Ascending aorta (tissue), 2 donors: ENCODE results near the gene ATOH7. TPM values are rescaled to one million over a fixed set of nuclear protein-coding genes. Genes with fewer than 3 reads are reported as not detected.

Experiments used
- DNase-seq, 2 donors: peaks; one replicate each; pipeline ENCODE4 v3.0.0-alpha.2; 2019; ENCODE audit warnings: low spot score in 2 of 2
- H3K27ac ChIP-seq, 2 donors: fragments of 200-600 bp; sonication (generic); one replicate each; pipeline ENCODE4 v1.5.1; 2016 to 2017; ENCODE audit warnings: mild to moderate bottlenecking in 1 of 2
- H3K27me3 ChIP-seq: fragments of 200-600 bp; sonication (generic); one replicate; pipeline ENCODE4 v1.5.1; 2017
- H3K36me3 ChIP-seq, 2 donors: fragments of 200-600 bp; sonication (generic); one replicate each; pipeline ENCODE4 v1.5.1; 2016
- H3K4me1 ChIP-seq, 2 donors: fragments of 200-600 bp; sonication (generic); one replicate each; pipeline ENCODE4 v1.5.1; 2016 to 2017; ENCODE audit warnings: mild to moderate bottlenecking in 1 of 2
- H3K4me3 ChIP-seq, 2 donors: fragments of 200-600 bp; sonication (generic); one replicate each; pipeline ENCODE4 v1.5.1; 2016 to 2017; ENCODE audit warnings: mild to moderate bottlenecking in 1 of 2
- H3K9me3 ChIP-seq, 2 donors: fragments of 200-600 bp; sonication (generic); one replicate each; pipeline ENCODE4 v1.5.1; 2016
- intact Hi-C: fragments of 100-400 bp; cut with DNase I; formaldehyde crosslinking; loops from one replicate; pipeline ENCODE4 v1.15.1; 2023
- total RNA-seq: library from RNA; depleted of rRNA; stranded (reverse); fragments of >200 nt; gene quantifications from one replicate; pipeline ENCODE4 v1.1.0, GENCODE V29; 2016
- TF ChIP-seq, protein P1 (sequence below), 3 experiments: fragments of 200-600 bp in 2 of 3; fragments of 450-650 bp in 1 of 3; sonication (generic) in 2 of 3; IDR thresholded peaks; one replicate each; pipeline ENCODE4 v1.5.1; 2016 to 2019; ENCODE audit warnings: antibody characterized with exemption in 3 of 3, mild to moderate bottlenecking in 1 of 3, moderate library complexity in 1 of 3

The ATOH7 gene
- total RNA-seq, 1 donor from 2014 or later, result not detected

DNA sequence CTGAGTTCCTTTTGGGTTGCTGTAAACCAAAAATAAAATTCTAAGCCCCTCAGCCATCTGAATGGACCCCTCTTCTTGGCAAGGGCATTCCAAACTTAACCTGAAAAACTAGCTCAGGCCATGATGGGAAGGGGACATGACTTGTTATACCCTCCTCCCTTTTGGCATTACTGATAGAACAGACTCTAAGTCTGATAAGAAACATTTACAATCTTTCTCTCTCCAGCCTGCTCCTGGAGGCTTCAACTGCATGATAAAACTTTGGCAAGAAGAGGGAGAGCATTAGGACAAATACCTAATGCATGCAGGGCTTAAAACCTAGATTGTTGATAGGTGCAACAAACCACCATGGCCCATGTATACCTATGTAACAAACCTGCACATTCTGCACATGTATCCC is 40.9 kb upstream of the ATOH7 start:
- no peaks in the 10 kb centered on the region for H3K4me1 ChIP-seq
- intact Hi-C loops, result no loop called here
- H3K36me3 ChIP-seq, result no peaks in the 10 kb centered on the region
- no peak for DNase-seq
- H3K27me3 ChIP-seq, result no peaks in the 10 kb centered on the region
- H3K9me3 ChIP-seq, result no peaks in the 10 kb centered on the region
- TF ChIP-seq, protein P1, sequence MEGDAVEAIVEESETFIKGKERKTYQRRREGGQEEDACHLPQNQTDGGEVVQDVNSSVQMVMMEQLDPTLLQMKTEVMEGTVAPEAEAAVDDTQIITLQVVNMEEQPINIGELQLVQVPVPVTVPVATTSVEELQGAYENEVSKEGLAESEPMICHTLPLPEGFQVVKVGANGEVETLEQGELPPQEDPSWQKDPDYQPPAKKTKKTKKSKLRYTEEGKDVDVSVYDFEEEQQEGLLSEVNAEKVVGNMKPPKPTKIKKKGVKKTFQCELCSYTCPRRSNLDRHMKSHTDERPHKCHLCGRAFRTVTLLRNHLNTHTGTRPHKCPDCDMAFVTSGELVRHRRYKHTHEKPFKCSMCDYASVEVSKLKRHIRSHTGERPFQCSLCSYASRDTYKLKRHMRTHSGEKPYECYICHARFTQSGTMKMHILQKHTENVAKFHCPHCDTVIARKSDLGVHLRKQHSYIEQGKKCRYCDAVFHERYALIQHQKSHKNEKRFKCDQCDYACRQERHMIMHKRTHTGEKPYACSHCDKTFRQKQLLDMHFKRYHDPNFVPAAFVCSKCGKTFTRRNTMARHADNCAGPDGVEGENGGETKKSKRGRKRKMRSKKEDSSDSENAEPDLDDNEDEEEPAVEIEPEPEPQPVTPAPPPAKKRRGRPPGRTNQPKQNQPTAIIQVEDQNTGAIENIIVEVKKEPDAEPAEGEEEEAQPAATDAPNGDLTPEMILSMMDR (IDR thresholded peaks at IDR 0.05), result no peak
- H3K4me3 ChIP-seq, result no peak overlapping the region
- no peak overlapping the region for H3K27ac ChIP-seq

DNA sequence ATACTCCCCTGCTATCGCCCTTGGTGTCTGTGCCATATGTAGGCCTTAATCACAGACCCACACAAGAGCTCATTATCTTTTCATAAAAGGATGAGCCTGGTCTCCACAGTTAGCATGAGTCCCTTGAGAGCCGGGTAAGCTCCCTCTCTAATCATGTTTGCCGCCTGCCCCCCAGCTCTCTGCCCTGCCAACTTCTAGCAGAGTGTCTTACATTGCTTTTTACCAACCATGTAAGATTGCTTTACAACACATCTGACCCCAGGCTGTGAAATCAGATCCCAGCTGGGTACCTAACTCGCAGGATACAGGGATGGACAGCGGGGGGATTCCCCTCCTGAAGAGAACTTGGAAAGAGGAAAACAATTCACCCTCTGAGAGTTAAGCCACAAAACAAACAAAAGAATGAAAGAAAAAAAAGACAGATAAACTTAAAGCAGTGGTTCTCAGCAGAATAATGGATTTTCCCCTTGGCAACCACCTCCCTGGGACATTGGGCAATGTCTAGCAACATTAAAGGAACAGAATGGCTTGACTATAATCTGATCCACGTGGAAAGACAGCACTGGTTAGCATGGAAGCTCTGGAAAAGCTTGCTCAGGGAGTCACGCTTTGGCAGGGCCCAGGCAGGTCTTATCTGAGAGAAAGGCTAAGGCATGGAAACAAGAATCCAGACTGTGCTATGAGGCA is 39.4 kb upstream of the ATOH7 start:
- H3K36me3 ChIP-seq, result no peaks in the 10 kb centered on the region
- H3K27me3 ChIP-seq, result no peaks in the 10 kb centered on the region
- H3K4me1 ChIP-seq, result no peaks in the 10 kb centered on the region
- TF ChIP-seq, protein P1 (IDR thresholded peaks at IDR 0.05), result no peak
- intact Hi-C loops, result no loop called here
- H3K9me3 ChIP-seq, result no peaks in the 10 kb centered on the region
- DNase-seq, result no peak
- H3K4me3 ChIP-seq, result no peak overlapping the region
- H3K27ac ChIP-seq, result no peak overlapping the region

DNA sequence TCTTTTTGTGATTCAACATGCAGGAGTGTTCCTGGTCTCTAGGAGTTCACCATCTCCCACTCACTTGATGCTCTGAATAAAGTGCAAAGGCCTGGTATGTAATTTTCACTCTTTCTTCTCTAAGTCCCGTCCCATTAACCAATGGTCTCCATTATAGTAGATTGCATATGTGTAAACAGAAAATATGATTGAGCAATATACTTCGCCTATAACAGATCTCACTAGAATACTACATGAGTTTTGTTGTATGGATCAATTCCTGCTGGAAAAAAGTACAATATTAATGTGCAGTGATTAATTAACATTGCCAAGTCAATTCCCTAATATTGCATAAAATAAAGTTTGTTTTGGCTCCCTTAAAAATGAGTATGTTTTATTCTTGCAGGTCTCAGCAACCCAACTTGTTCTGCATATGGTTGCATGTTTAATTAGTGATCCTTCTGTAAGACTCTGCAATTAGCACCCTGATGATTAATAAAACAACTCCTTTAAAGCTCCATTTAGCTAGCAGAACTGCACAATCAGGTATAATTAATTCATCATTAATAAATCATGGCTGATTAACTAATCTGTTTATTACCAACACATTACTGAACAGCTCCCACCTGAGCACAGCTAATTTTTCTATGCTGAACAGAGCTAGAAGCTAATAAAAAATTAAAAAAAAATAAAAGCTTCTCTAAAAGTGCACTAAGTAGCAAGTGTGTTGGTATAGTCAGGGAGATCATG is 37.8 kb upstream of the ATOH7 start:
- TF ChIP-seq, protein P1 (IDR thresholded peaks at IDR 0.05), result no peak
- no peaks in the 10 kb centered on the region for H3K9me3 ChIP-seq
- H3K27ac ChIP-seq, result no peak overlapping the region
- no peaks in the 10 kb centered on the region for H3K36me3 ChIP-seq
- intact Hi-C loops, result no loop called here
- H3K27me3 ChIP-seq, result no peaks in the 10 kb centered on the region
- H3K4me1 ChIP-seq, result no peaks in the 10 kb centered on the region
- H3K4me3 ChIP-seq, result no peak overlapping the region
- no peak for DNase-seq

DNA sequence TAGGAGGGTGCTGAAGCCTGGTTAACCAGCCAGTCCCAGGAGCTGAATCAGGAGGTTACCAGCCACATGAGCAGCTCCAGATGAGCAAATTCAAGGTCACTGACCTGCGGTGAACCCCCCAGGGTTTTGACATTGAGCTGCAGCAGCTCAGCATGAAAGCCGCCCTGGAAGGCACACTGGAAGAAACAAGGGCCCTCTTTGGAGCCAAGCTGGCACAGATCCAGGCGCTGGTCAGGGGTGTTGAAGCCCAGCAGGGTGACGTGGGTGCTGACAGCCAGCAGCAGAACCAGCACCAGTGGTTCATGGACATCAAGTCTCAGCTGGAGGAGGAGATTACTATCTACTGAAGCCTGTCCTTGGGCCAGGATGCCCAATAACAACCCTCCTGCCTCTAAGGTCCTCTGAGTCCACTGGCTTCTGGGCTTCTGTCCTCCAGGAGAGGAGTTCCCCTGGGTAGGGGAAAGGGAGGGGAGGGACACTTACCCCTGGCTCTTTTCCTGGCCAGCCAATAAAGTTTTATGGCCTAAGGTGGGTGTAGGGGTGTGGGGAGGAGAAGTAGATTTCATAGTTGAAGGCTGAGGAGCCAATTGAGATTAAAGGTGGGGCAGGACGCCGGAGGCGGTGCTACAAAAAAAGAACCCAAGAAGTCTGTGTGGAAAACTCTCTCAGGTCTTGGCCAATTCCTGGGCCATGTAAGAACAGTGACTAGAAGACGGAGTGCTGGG is 29.4 kb upstream of the ATOH7 start:
- TF ChIP-seq, protein P1 (IDR thresholded peaks at IDR 0.05), result no peak
- intact Hi-C loops, result no loop called here
- H3K4me1 ChIP-seq, result no peaks in the 10 kb centered on the region
- DNase-seq, result no peak
- H3K4me3 ChIP-seq, result no peak overlapping the region
- H3K9me3 ChIP-seq, result no peaks in the 10 kb centered on the region
- H3K27ac ChIP-seq, result no peak overlapping the region
- H3K27me3 ChIP-seq, result no peaks in the 10 kb centered on the region
- H3K36me3 ChIP-seq, result no peaks in the 10 kb centered on the region

DNA sequence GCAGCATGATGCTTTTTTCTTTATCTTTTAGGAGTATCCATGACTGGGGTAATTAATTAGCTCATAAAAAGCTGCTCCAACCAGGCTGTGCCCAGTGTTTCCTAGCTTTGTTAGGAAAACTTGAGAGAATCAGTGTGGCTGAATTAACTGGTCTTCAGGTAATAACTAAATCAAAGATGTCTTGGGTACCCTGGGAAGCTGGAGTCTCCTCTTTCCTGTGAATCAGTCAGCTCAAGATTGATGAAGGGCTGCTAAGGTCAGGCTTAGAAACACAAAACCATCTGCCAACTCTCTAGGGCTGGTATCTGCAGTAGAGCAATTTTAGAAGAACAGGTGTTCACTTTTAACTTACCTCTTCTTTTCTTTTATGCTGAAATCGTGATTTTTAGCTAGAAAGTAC is 21.4 kb upstream of the ATOH7 start:
- DNase-seq, result no peak
- TF ChIP-seq, protein P1 (IDR thresholded peaks at IDR 0.05), result no peak
- H3K4me3 ChIP-seq, result no peak overlapping the region
- no peaks in the 10 kb centered on the region for H3K4me1 ChIP-seq
- no peaks in the 10 kb centered on the region for H3K27me3 ChIP-seq
- no peaks in the 10 kb centered on the region for H3K9me3 ChIP-seq
- intact Hi-C loops, result no loop called here
- H3K36me3 ChIP-seq, result no peaks in the 10 kb centered on the region
- no peak overlapping the region for H3K27ac ChIP-seq
